Ishikawa (cell line): Measurements from ENCODE around the gene CEP104.

Experiments
- CREB1 ChIP-seq: IDR thresholded peaks from 2 replicates; pipeline ENCODE4 v1.6.1; 2012; ENCODE audit warnings: low read depth
- EGR1 ChIP-seq: IDR thresholded peaks from 2 replicates; pipeline ENCODE4 v1.6.1; 2012
- EP300 ChIP-seq: IDR thresholded peaks from 2 replicates; pipeline ENCODE4 v1.6.1; 2012; ENCODE audit warnings: borderline replicate concordance
- RAD21 ChIP-seq: IDR thresholded peaks from 2 replicates; pipeline ENCODE4 v1.6.1; 2012; ENCODE audit warnings: low read depth
- REST ChIP-seq: IDR thresholded peaks from 2 replicates; pipeline ENCODE4 v1.6.1; 2012; ENCODE audit warnings: low read depth, mild to moderate bottlenecking
- TCF12 ChIP-seq: IDR thresholded peaks from 2 replicates; pipeline ENCODE4 v1.6.1; 2012; ENCODE audit warnings: low read depth
- TEAD4 ChIP-seq: IDR thresholded peaks from 2 replicates; pipeline ENCODE4 v1.6.1; 2012

- TF ChIP-seq RAD21 (no peak), EGR1 (no peak), CREB1 (no peak), TEAD4 (no peak), REST (no peak), TCF12 (no peak), EP300 (no peak)
These were observed 73.1 kb downstream of the CEP104 start for GRCh38 chr1:3783651-3784474.
